GM21381 (cell line): ENCODE measurements around the gene MEI1.

ENCODE experiments used
- ATAC-seq: cut with Tn5 transposase; IDR thresholded peaks from one replicate; pipeline ENCODE4 v1.9.1; 2021; ENCODE audit warnings: mild to moderate bottlenecking, moderate library complexity; ENCODE audit not compliant: unreplicated experiment

The MEI1 gene

DNA sequence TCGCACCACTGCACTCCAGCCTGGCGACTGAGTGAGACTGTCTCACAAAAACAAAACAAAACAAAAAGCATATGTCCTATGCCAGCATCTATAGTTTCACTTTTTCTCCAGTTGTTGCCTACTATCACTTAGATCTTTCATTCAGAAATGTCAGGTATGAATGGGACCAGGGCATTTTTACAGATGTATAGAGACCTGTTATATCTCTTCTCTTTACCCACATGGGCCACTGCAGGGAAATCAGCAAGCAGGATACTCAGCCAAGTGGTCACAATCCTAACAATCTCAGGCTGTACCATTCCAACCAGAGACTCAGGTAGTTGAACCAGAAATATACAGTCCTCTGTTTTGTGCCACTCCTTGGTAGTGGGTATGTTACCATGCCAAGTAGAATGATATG lies 117.6 kb downstream of the MEI1 start:
- ATAC-seq, result no peak

DNA sequence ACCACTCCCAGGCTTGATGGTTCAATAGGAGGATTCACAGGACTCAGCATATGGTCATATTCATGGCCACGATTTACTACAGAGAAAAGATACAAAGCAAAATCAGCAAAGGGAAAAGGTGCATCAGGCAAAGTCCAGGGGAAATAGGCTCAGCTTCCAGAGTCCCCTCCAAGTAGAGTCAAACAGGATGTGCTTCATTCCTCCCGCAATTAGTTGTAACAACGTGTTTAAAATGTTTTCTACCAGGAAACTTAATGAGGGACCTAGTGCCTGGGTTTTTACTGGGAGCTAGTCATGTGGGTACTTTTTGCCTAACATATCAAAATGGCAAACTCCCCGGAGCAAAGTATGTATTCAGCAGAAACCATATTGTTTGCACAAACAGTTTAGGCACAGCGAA lies 118.7 kb downstream of the MEI1 start:
- ATAC-seq, result no peak

DNA sequence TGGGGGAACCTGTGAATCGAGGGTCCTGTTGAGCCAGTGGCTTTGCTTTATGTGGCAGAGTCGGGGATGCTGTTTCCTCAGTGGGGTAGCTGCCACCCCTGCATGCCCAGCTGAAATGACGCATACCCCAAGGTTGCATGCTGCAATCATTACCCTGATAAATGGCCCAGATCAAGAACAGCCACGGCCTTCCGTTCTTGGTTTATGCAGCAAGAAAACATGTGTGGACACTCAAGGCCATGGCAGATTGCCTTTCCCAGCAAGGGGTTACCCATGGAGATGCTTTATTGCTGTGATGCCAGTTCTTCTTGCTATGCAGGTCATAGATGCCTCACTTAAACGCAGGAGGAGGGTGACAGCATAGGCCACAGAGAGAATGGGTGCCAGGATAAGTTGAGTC lies 119.3 kb downstream of the MEI1 start:
- ATAC-seq, result no peak

DNA sequence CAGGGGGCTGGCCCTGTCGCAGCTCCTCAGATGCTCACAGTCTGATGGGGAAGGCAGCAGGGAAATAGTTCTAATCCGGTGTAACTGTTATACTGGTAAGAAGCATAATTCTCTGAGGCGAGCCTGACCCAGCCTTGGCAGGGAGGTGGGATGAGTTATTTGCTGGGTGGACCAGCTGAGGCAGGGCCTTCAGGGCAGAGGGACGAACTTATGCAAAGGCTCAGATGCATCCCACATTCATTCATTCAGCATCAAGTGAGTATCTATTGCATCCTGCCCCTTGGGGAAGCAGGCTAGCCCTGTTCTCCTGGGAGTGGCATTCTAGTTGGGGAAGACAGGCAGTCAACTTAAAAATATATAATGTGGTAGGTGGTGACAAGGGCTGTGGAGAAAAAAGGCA lies 120.0 kb downstream of the MEI1 start:
- no peak for ATAC-seq

DNA sequence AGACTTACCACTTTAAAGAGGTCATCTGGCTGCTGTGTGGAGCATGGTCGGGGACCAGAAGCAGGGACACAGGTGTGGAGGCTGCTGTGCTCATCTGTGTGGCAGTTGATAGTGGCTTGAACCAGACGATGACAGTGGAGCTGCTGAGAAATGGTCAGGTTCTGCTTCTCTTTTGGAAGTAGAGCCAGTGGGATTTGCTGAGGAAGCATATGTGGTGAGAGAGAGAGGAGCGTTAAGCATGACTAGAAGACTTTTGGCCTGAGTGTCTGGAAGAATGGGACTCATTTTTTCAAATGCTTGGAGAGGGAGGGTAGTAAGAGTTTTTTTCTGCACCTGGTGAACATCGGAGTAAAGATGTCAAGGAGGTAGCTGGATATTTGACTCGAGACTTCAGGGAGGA lies 121.1 kb downstream of the MEI1 start:
- ATAC-seq, result no peak

DNA sequence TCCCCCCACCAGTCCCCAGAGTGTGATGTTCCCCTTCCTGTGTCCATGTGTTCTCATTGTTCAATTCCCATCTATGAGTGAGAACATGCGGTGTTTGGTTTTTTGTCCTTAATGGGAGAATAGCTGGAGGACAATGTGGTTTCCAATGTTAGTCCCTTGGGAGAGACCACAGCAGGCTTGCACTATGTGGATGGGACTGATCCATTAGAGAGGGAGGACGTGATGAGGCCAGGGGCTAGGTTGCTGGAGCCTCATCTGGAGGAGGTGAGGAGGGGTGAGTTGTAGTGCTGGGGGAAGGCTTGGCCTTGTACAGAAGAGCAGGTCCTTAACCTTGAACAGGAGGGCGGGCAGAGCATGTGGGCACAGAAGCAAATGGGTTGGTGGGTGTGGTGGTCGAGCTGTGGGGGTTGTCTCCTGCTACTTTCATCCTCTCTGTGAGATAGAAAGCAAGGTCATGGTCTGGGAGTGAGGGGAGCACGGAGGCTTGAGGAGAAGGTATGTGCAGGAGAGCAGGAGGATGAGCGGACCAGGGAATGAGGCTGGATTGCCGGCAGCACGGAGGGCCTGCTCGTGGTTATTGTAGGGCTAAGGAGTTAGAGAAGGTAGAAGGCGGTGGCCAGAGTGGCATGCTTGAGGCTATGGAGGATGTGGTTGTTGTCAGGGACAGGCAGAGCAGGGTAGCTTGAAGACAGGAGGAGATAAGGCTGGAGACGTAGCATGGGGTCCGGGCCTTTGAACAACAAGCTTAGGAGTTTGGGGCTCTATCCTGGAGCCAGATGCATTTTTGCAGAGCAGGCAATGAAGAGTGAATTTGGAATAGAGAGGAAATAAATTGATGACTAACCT lies 122.4 kb downstream of the MEI1 start:
- no peak for ATAC-seq

DNA sequence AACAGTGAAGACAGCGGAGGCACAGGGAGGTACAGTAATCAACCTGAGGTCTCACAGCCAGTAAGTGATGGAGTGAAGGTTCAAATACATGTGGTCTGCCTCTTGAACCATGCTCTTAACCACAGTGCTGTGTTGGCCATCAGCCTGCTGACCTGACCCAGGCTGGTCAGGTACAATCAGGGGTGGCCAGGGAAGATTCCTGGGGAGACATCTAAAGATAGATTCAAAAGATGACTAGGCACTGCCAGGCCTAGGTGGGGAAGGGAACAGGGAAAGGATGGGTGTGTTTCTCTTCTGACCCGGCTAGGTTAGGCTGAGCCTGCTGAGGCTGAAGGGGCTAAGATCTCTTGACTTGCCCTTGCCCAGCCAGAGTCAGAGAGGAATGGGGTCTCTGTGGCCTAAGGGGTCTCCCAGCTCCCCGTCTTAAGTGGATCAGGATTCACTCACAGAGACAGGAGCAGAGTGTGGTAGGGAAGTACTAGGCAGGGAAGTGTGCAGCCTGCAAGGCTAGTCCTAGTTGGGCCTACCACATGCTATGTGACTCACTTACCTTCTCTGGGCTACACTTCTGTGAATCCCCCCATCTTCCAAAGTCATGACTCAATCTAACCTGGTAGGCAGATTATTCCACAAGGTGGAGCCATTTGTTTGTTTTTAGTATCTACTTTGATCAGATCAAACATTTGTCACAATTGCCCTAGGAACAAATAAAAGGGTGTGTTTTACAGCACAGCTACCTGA lies 123.2 kb downstream of the MEI1 start:
- ATAC-seq, result no peak

DNA sequence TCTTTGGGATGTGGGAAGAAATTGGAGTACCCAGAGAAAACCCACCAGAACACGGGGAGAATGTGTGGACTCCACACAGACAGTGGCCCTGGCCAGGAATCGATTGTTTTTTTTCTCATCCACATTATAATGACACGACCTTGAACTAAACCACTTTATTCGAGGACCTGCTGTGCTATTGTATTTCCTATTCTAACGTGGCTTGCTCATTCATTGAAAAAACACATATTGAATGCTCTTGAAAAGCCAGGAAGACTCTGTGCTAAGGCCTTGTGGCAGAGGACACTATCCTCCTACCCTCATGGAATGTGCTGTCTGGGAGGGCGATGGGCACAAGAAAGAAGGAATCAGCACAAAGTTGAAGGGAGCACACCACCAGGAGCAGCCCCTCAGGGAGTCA lies 124.5 kb downstream of the MEI1 start:
- ATAC-seq, result no peak

DNA sequence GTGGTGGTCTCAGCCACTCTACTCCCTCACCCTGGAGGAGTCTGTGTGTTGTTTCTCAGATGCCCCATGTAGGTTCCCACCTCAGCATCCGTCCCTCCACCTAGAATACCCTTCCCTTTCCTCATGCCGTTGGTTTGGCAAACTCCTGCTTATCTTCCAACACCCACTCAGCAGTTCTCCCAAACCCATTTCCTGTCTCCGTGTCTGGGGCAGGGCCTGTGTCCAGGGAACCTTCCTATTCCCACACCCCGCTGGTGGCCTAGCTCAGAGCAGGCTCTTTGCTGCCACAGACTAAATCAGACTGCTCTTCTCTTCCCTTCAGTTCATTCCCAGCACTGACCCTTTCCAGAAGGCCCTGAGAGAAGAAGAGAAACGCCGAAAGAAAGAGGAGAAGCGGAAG lies 126.1 kb downstream of the MEI1 start:
- ATAC-seq, result no peak

DNA sequence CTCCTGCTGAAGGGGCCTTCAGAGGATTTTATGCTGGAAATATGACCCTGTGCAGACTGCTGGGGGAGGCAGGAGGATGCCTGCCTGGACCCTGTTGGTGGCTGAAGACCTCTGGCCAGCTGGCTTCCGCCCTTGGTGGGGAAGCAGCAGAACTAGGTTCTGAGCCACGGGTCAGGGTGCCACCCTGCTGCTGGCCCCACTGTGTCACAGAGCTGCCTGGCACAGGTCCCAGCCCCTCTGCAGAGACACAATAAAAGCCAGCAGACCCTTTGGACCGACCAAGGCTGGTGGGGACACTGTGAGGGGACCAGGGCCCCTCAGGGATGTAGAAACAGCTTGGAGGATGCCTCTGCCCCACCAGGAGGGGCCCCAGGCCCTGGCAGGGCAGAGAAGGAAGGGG lies 126.7 kb downstream of the MEI1 start:
- ATAC-seq, result no peak

DNA sequence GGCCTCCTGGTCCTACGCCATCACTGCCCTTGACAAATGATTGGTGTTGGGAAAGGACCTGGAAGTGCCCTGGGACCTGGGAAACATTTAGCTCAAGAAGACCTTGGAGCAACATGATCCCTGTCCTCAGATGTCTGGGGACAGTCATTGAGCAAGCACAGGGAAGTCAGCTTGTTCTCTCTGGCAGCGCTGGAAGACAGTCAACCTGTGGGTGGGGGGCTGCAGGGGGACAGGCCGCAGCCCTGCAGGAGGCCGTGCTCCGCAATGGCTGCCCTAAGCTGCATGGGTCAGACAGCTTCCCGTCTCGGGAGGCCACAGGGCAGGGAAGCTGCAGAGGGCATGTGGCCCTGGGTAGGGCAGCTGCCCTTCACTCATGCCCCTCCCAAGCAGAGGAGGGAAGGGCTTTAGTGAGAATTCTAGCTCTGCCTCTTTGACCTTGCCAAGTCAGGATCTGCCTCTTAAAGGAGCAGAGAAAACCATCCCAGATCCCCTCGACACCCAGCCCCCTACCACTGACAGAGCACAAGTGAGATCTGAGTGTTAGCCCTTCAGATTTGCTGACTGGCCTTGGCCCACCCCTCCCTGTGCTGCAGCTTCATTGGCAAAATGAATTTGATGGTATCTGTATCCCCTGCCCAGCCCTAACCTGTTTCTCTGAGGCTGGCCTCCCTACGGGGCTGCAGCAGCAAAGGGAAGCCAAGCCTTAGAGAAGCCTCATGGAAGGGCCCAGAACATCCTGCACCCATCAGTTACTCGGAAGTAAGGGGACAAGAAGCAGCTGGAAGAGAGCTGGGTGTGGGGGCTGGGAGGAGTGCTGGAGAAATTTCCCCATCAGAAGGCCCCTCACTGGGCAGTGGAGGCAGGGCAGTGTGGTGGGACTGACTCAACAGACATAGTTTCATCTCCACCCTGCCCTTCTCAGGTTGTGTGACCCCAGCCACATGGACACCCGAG lies 127.4 kb downstream of the MEI1 start:
- no peak for ATAC-seq

DNA sequence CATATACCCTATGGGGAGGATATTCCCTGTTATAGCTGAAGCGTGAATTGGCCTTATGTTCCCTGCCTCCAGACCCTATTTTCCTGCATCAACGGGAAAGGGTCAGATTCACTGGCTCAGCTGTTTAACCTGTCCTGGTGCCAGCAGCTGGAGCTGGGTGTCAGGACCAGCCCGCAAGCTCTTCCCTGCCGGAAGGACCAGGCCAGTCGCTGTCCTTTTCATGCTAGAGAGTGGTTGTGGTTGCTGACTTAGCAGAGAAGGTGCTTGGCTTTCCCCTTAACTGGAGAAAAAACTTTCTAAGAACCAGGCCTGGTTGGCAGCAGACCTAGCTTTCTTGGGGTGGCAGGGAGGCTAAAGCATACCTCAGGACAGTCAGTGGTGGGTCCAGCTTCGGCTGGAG lies 128.4 kb downstream of the MEI1 start:
- ATAC-seq, result no peak

DNA sequence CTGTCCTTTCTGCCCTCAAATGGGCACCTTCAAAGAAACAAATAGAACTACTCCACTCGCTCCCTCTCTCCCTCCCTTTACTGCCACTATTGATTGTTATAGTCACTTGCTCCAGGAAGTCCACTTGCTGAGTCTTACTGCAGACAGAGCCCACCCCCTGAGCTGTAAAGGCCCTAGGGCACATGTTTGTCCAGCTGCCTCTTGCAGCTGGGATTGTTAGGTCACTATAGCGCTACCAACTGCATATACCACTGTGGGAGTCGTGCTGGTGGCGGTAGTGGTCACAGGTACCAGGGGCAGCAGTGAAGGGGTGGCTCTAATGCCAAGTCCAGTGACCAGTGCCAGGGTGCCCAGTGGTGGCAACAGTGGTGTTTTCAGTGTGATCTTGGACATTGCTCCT lies 129.2 kb downstream of the MEI1 start:
- ATAC-seq, result no peak

DNA sequence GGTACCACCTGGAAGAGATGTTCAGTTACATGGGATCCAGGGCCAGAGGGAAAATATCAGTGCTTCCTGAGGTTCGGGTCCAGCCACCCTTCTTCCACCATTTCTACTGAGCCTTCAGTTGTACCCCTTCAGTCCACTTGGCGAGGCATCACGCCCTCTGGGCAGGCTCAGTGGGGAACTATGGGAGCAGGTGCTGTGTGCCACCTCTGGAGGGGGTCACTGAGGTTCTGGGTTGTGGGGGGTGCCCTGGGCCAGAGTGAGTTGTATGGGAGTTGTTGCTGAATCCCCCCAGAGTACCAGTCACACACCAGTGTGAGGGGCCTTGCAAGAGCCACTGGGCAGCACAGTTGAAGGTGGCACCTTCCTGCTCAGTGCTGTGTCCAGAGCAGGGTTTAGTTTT lies 130.9 kb downstream of the MEI1 start:
- ATAC-seq, result no peak

DNA sequence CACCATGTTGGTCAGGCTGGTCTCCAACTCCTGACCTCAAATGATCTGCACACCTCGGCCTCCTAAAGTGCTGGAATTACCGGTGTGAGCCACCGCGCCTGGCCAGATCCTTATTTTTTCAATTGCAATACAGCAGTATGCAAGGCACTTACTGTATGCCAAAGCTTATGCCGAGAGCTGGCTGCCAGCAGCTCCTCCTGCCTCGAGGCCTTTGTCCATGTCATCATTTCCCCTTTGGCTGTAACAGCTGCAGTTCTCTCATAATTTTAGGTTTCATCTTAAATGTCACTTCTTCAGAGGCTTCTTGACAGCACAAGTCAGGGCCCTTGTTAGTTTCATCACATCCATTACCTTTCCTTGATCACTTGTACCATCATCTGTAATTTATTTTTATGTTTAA lies 132.1 kb downstream of the MEI1 start:
- no peak for ATAC-seq

DNA sequence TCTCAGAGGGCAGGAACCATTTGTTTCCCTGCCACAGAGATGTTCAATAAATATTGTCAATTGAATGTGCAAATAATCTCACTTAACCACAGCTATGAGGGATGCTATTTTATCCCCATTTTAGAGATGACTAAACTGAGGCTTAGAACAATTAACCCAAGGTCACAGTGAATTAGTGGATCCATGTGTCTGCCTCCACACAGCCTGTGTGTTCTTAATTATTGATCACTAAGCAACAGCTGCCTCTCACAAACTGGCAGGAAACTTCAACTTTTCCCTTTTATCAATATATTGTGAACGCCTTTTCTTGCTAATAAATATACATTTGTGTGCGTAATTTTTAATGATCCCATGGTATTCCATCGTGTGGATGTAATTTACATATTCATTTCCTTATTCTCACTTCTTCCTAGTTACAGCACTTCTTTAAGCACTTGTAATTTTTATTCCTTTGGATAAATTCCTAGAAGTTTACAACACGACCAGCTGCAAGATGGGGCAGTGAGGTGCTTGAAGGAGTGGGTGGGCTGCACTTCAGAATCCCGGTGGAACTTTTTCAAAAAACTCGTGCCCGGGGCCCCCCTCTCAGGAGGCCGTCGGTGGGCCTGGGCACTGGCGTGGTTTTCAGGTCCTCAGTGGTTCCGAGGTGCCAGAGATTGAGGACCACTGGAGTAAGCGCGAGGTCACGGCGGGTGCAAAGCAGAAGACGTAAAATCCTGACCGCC lies 132.7 kb downstream of the MEI1 start:
- ATAC-seq, result no peak

DNA sequence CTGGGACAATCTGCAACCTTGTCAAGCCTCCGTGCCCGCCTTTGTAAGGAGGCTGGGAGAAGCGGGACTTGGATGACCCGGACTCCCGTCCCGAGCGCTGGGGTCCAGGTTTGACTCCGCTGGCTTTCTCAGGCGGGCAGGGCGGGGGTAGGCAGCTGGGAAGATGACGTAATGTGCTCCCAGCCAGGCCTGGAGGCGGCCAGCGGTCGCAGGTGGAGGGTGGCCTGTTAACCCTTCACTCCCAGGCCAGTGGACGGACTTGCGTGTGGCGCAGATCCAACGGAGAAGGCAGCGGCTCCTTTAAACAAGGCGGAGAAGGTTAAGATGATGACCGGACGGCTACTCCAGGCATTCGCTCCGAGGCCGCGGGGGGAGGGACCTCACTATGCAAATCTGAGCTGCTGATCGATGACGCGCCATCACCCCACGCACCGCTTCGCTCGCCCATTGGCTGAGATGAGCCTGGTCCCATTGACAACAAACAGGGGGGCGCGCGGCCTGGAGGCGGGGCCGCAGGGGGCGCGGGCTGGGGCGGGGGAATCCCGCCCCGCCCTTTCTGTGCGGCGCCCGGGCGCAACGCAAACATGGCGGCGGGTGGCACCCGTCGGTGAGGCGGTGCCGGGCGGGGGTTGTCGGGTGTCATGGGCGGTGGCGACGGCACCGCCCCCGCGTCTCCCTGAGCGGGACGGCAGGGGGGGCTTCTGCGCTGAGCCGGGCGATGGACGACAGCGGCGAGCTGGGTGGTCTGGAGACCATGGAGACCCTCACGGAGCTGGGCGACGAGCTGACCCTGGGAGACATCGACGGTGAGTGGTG lies 133.5 kb downstream of the MEI1 start, which contains the start of gene SREBF2:
TSS of gene SREBF2 (plus strand) at position 553 of the 816 bp plus-strand sequence. CDS start at position 719, 166 bp downstream.
- ATAC-seq, result peak; percentile 78

DNA sequence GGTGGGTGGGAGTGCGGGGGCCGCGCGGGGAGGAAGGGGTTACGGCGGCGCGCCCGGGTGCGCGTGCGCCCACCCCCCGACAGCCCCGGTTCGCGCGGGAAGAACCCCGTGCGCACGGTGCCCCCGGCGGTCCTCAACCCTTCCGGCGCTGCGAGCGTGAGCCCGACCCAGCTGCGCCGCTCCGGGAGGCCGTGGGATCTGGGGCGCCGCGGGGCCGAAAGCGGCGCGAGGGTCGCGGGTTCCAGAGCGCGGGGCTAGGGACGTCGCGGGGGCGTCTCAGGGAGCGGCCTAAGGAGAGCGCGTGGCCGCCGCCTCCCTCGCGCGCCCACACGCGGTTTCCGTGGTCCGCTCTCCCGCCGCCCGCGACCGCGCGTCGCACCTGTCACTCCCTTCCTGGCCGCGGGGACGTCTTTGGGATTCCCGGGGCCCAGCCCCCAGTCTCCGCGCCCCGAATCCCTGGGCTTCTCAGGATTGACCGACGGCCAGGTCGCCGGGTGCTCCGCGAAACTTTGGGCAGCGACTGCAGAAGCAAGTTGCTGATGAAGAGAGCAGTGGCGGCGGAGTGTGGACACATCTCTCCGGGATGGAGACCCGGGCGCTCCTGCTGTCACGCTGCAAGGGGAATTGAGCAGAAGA lies 134.2 kb downstream of the MEI1 start:
- peak; percentile 15 for ATAC-seq
